Measurements from ENCODE around the gene LIFR.

GRCh38 chr5:38583500-38583899 is 27.1 kb upstream of the LIFR start:
- TF ChIP-seq CTCF (IDR thresholded peaks at IDR 0.05): no peak
- TF ChIP-seq POLR2A (IDR thresholded peaks at IDR 0.05): no peak
